Astrocyte of the cerebellum (primary cell): ENCODE data around the gene ATXN7.

Experiments used
- DNase-seq: peaks from one replicate; pipeline ENCODE4 v3.0.0-alpha.2; 2011; ENCODE audit warnings: low read depth
- H3K4me3 ChIP-seq: 2 replicates; pipeline ENCODE4 v1.5.1; 2011; ENCODE audit warnings: mild to moderate bottlenecking, low read depth, low read length, moderate library complexity
- in situ Hi-C: cut with HindIII; loops from 2 replicates; pipeline ENCODE4 v1.10.0; 2017; ENCODE audit warnings: low sequenced_read_pairs
- TF ChIP-seq, protein P1 (sequence below): IDR thresholded peaks from 2 replicates; pipeline ENCODE4 v1.5.1; 2012; ENCODE audit warnings: low read length, low read depth, moderate library complexity, mild to moderate bottlenecking; ENCODE audit errors: missing control alignments

The ATXN7 gene

DNA sequence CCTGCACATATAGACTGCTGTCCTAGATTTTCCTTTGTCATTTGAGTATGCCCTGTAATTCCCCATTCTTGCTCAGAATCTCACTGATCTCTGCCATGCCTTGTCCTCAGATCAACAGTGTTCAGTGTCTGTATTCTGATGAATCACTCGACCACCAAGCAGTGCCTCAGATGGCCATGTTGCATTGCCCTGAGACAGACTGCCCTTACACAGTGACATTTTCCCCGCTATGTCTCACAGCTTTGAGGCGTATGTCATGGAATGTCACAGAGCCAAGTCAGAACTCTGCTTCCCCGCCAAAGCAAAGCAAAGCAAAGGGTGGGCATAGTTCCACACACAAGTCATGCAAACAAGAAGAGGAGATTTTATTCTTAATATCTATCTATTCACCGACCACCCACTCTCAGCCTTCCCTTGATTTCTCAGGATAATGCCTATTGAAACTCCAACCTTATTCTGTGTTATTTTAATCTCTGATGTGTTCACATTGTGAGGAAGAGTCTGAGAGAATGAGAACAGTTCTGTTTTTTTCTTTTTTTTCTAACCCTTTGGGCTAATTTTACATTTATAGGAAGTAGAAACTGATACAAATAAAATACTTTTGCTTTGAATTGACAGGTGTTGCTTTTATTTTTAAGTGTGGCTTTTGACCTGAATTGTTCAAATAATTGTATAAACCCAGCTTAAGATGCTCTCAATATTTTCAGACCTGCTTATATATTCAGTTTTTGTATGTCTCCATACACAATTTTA is 176.5 kb downstream of the ATXN7 start:
- TF ChIP-seq, protein P1, sequence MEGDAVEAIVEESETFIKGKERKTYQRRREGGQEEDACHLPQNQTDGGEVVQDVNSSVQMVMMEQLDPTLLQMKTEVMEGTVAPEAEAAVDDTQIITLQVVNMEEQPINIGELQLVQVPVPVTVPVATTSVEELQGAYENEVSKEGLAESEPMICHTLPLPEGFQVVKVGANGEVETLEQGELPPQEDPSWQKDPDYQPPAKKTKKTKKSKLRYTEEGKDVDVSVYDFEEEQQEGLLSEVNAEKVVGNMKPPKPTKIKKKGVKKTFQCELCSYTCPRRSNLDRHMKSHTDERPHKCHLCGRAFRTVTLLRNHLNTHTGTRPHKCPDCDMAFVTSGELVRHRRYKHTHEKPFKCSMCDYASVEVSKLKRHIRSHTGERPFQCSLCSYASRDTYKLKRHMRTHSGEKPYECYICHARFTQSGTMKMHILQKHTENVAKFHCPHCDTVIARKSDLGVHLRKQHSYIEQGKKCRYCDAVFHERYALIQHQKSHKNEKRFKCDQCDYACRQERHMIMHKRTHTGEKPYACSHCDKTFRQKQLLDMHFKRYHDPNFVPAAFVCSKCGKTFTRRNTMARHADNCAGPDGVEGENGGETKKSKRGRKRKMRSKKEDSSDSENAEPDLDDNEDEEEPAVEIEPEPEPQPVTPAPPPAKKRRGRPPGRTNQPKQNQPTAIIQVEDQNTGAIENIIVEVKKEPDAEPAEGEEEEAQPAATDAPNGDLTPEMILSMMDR: no peak
- in situ Hi-C loops: loop anchor here (10.0 kb wide), 2 partner anchors 145 to 435 kb away; no protein-coding TSS in a partner anchor
- H3K4me3 ChIP-seq: no peak overlapping the region
- no peak for DNase-seq

DNA sequence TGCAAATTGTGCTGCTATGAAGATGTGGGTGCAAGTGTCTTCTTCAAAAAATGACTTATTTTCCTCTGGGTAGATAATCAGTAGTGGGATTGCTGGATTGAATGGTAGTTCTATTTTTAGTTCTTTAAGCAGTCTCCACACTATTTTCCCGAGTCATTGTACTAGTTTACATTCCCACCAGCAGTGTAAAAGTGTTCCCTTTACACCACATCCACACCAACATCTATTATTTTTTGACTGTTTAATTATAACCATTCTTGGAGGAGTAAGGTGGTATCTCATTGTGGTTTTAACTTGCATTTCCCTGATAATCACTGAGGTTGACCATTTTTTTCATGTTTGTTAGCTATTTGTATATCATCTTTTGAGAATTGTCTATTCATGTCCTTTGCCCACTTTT is 179.3 kb downstream of the ATXN7 start:
- DNase-seq: no peak
- TF ChIP-seq, protein P1: no peak
- in situ Hi-C loops: no loop called here
- no peak overlapping the region for H3K4me3 ChIP-seq

DNA sequence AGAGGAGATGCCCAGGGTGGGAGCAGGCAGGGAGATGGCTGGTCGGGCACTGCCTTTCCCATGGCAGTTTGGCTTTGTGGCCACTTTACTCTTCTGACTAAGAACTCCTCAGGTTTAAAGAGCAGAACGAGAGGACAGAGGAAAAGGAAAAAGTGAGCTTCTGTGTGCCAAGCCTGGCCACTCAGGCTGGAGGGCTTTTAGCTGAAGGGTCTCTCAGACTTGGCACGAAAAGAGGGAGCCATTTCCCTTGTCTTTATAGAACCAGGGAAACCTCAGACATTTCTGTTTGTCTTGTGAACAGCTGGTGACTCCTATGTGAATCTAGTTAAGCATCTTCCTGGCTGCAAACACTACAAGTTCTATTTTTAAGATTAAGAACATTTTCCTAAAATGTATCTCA is 182.9 kb downstream of the ATXN7 start:
- no peak overlapping the region for H3K4me3 ChIP-seq
- TF ChIP-seq, protein P1: no peak
- DNase-seq: no peak
- in situ Hi-C loops: no loop called here

DNA sequence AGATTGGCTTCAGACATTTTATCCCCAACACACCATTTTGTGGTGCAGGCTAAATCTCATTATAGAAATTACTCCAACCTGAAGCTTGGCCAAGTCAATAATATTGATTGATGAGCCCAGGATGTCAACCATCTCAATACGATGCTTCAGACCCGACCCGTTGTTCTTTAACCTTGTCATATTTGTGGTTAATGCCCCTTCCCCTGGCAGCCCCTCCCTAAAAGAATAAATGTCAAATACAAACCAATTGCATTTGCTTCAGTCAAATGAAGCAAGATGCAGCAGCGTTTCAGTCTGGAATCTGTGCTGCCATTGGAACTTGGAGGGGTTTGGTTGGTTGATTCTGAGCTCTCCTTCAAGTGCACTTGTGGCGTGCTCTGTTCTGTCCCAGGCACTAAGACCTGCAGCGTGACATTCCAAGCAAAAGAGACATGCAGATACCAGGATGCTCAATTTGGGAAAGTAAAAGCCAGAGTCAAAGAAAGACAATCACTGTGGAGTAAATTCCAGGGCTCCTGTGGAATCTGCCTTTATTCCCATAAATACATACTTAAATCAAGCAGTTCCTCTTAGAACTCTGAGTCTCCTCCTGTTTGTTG is 183.4 kb downstream of the ATXN7 start:
- in situ Hi-C loops: no loop called here
- TF ChIP-seq, protein P1: no peak
- DNase-seq: no peak
- H3K4me3 ChIP-seq: no peak overlapping the region

DNA sequence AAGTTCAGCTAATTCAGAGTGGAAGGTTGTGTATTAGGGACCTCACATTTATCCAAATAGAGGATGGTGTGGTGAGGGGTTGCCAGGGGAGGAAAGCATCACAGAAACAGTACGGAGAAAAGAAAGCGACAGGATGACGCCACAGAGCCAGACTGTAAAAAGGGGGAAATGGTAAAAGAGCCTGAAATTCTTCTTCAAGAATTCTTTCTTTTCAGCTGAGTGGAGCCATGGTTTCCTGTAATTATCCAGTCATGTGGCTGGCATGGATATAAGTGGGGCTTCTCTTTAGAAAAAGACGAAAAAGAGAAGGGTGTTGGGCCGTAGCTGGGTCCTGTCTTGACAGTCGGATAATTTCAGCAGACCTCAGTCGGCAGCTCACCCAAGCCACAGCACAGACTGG is 184.1 kb downstream of the ATXN7 start:
- no peak for DNase-seq
- TF ChIP-seq, protein P1: no peak
- H3K4me3 ChIP-seq: no peak overlapping the region
- in situ Hi-C loops: no loop called here

DNA sequence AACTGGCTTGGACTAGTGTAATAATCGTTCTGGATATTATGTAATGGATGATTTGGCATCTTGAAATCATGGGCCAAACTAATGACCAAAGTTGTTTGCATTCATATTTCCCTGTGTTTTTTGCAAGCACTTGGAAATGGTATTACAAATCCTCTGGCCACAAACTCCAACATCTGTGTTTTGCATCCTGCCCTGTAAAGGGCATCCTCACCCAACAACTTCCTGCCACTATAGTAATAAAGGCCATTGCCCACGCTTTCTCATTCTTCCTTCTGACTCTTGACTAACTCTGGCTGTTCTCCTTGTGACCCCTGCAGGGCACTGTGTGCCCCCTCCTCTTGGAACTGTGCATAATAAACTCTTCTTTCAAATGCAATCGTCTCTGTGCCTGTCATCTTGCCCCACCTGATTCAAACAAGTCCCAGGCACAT is 185.0 kb downstream of the ATXN7 start:
- H3K4me3 ChIP-seq: no peak overlapping the region
- in situ Hi-C loops: no loop called here
- TF ChIP-seq, protein P1: no peak
- peak; percentile 47 for DNase-seq
